HepG2 (cell line): ENCODE measurements around the gene NUBPL. TPM values are rescaled to one million over a fixed set of nuclear protein-coding genes. Genes with fewer than 3 reads are reported as not detected.

Source experiments
- ATF1 ChIP-seq: IDR thresholded peaks from 2 replicates; pipeline ENCODE4 v1.6.1; 2016; ENCODE audit warnings: mild to moderate bottlenecking, control low read depth
- CBX5 ChIP-seq: sonication (generic); formaldehyde crosslinking; IDR thresholded peaks from 2 replicates; pipeline ENCODE4 v1.4.0; 2020; ENCODE audit warnings: missing genetic modification reagents, borderline replicate concordance
- FOSL2 ChIP-seq: sonication (generic); formaldehyde crosslinking; IDR thresholded peaks from 2 replicates; pipeline ENCODE4 v1.4.0; 2020; ENCODE audit warnings: missing genetic modification reagents
- MATR3 ChIP-seq: sonication (generic); formaldehyde crosslinking; IDR thresholded peaks from 2 replicates; pipeline ENCODE4 v1.4.0; 2020; ENCODE audit warnings: missing genetic modification reagents
- MIER2 ChIP-seq: IDR thresholded peaks from 2 replicates; pipeline ENCODE4 v1.6.1; 2016; ENCODE audit warnings: missing biosample characterization, missing genetic modification reagents
- MXD4 ChIP-seq: IDR thresholded peaks from 2 replicates; pipeline ENCODE4 v1.6.1; 2016; ENCODE audit warnings: mild to moderate bottlenecking, missing biosample characterization, missing genetic modification reagents
- PHF21A ChIP-seq: sonication (generic); formaldehyde crosslinking; IDR thresholded peaks from 2 replicates; pipeline ENCODE4 v1.5.0; 2020; ENCODE audit warnings: mild to moderate bottlenecking, missing genetic modification reagents
- STAG1 ChIP-seq: sonication (generic); formaldehyde crosslinking; IDR thresholded peaks from 2 replicates; pipeline ENCODE4 v1.4.0; 2020; ENCODE audit warnings: missing genetic modification reagents
- ZFP41 ChIP-seq: sonication (generic); formaldehyde crosslinking; IDR thresholded peaks from 2 replicates; pipeline ENCODE4 v1.4.0; 2020; ENCODE audit warnings: mild to moderate bottlenecking, missing genetic modification reagents, borderline replicate concordance
- ZNF10 ChIP-seq: sonication (generic); formaldehyde crosslinking; IDR thresholded peaks from 2 replicates; pipeline ENCODE4 v1.4.0; 2020; ENCODE audit warnings: mild to moderate bottlenecking, low read depth, missing genetic modification reagents, borderline replicate concordance
- ZNF572 ChIP-seq: sonication (generic); formaldehyde crosslinking; IDR thresholded peaks from 2 replicates; pipeline ENCODE4 v1.5.1; 2020; ENCODE audit warnings: mild to moderate bottlenecking, missing genetic modification reagents
- ZNF7 ChIP-seq: IDR thresholded peaks from 2 replicates; pipeline ENCODE4 v1.6.1; 2016; ENCODE audit warnings: missing biosample characterization, missing genetic modification reagents
- polyA plus RNA-seq, 8 experiments: library from polyadenylated mRNA; depleted of rRNA in 3 of 8; stranded (reverse) in 7 of 8; unstranded in 1 of 8; fragments of >200 nt; fragmentation: Illumina TruSeq in 4 of 8; extraction: Trizol in 4 of 8; gene quantifications; 2 replicates each; pipeline versions ENCODE4 v1.2.1 to v1.2.3, GENCODE V29; 2011 to 2016; ENCODE audit warnings: low read depth in 4 of 8, missing spikeins in 1 of 8, mixed read lengths in 1 of 8; ENCODE audit not compliant: insufficient read depth in 1 of 8
- total RNA-seq, 5 experiments: library from RNA; depleted of rRNA; stranded (reverse); fragments of >200 nt; fragmentation: Illumina TruSeq; extraction: Trizol; gene quantifications; 2 replicates each; pipeline ENCODE4 v1.2.3, GENCODE V29; 2016; ENCODE audit warnings: low read depth in 1 of 5
- TF ChIP-seq, protein P1 (sequence below): IDR thresholded peaks from 2 replicates; pipeline ENCODE4 v1.6.1; 2016; ENCODE audit warnings: low read depth
- TF ChIP-seq, protein P2 (sequence below): sonication (generic); formaldehyde crosslinking; IDR thresholded peaks from 2 replicates; pipeline ENCODE4 v1.4.0; 2020; ENCODE audit warnings: missing genetic modification reagents
- TF ChIP-seq, protein P3 (sequence below): fragments of 450-650 bp; IDR thresholded peaks from 2 replicates; pipeline ENCODE4 v1.6.1; 2017
- TF ChIP-seq, protein P4 (sequence below): sonication (generic); formaldehyde crosslinking; IDR thresholded peaks from 2 replicates; pipeline ENCODE4 v1.5.0; 2020; ENCODE audit warnings: mild to moderate bottlenecking, missing genetic modification reagents
- TF ChIP-seq, protein P5 (sequence below): sonication (generic); formaldehyde crosslinking; IDR thresholded peaks from 2 replicates; pipeline ENCODE4 v1.4.0; 2020; ENCODE audit warnings: missing genetic modification reagents, borderline replicate concordance
- TF ChIP-seq, protein P6 (sequence below): IDR thresholded peaks from 2 replicates; pipeline ENCODE4 v1.6.1; 2012; ENCODE audit warnings: low read depth, low read length, improper control_type of control experiment

NUBPL gene
- total and polyA plus RNA-seq, 2 of the 13 experiments (the other 11 are each of a cell fraction or from before 2014, with no cell fraction given): 21.3 to 44.1 TPM

DNA sequence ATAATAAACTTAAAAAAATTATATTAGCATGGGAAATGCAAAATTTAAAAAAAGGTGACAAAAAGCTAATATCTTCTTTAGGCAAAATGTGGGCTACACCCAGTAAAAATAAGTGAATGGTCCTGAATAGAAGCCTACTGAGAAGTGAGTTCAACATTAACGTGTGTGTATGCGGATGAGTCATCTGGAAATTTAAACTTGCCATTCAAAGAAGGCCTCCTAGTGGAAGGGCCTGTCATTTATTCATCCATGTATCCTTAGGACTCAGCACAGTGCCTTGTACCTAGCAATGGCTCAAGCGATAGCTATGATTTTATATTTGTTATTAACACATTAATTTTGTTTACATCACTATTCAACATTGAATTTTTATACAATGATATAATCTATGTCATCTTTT is 226.2 kb downstream of the NUBPL start (continued):
- TF ChIP-seq, protein P1, sequence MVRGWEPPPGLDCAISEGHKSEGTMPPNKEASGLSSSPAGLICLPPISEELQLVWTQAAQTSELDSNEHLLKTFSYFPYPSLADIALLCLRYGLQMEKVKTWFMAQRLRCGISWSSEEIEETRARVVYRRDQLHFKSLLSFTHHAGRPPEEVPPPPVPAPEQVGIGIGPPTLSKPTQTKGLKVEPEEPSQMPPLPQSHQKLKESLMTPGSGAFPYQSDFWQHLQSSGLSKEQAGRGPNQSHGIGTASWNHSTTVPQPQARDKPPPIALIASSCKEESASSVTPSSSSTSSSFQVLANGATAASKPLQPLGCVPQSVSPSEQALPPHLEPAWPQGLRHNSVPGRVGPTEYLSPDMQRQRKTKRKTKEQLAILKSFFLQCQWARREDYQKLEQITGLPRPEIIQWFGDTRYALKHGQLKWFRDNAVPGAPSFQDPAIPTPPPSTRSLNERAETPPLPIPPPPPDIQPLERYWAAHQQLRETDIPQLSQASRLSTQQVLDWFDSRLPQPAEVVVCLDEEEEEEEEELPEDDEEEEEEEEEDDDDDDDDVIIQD (CRISPR knock-in tag): peak; percentile 99
- no peak for TF ChIP-seq CBX5
- TF ChIP-seq STAG1 (CRISPR knock-in tag): peak; percentile 67
- no peak for TF ChIP-seq MATR3 (CRISPR knock-in tag)
- TF ChIP-seq MIER2 (CRISPR knock-in tag): no peak
- TF ChIP-seq, protein P2, sequence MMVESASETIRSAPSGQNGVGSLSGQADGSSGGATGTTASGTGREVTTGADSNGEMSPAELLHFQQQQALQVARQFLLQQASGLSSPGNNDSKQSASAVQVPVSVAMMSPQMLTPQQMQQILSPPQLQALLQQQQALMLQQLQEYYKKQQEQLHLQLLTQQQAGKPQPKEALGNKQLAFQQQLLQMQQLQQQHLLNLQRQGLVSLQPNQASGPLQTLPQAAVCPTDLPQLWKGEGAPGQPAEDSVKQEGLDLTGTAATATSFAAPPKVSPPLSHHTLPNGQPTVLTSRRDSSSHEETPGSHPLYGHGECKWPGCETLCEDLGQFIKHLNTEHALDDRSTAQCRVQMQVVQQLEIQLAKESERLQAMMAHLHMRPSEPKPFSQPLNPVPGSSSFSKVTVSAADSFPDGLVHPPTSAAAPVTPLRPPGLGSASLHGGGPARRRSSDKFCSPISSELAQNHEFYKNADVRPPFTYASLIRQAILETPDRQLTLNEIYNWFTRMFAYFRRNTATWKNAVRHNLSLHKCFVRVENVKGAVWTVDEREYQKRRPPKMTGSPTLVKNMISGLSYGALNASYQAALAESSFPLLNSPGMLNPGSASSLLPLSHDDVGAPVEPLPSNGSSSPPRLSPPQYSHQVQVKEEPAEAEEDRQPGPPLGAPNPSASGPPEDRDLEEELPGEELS: no peak
- TF ChIP-seq ZNF10 (CRISPR knock-in tag): no peak
- TF ChIP-seq ATF1 (CRISPR knock-in tag): 0 out of 2 replicates have a peak, but pooled peaks have one; percentile 32
- TF ChIP-seq PHF21A: no peak
- TF ChIP-seq MXD4 (CRISPR knock-in tag): no peak
- TF ChIP-seq, protein P3, sequence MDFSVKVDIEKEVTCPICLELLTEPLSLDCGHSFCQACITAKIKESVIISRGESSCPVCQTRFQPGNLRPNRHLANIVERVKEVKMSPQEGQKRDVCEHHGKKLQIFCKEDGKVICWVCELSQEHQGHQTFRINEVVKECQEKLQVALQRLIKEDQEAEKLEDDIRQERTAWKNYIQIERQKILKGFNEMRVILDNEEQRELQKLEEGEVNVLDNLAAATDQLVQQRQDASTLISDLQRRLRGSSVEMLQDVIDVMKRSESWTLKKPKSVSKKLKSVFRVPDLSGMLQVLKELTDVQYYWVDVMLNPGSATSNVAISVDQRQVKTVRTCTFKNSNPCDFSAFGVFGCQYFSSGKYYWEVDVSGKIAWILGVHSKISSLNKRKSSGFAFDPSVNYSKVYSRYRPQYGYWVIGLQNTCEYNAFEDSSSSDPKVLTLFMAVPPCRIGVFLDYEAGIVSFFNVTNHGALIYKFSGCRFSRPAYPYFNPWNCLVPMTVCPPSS: no peak
- no peak for TF ChIP-seq ZNF7
- TF ChIP-seq, protein P4, sequence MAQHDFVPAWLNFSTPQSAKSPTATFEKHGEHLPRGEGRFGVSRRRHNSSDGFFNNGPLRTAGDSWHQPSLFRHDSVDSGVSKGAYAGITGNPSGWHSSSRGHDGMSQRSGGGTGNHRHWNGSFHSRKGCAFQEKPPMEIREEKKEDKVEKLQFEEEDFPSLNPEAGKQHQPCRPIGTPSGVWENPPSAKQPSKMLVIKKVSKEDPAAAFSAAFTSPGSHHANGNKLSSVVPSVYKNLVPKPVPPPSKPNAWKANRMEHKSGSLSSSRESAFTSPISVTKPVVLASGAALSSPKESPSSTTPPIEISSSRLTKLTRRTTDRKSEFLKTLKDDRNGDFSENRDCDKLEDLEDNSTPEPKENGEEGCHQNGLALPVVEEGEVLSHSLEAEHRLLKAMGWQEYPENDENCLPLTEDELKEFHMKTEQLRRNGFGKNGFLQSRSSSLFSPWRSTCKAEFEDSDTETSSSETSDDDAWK (CRISPR knock-in tag): no peak
- peak; percentile 95 for TF ChIP-seq FOSL2
- no peak for TF ChIP-seq ZNF572 (CRISPR knock-in tag)
- TF ChIP-seq, protein P5, sequence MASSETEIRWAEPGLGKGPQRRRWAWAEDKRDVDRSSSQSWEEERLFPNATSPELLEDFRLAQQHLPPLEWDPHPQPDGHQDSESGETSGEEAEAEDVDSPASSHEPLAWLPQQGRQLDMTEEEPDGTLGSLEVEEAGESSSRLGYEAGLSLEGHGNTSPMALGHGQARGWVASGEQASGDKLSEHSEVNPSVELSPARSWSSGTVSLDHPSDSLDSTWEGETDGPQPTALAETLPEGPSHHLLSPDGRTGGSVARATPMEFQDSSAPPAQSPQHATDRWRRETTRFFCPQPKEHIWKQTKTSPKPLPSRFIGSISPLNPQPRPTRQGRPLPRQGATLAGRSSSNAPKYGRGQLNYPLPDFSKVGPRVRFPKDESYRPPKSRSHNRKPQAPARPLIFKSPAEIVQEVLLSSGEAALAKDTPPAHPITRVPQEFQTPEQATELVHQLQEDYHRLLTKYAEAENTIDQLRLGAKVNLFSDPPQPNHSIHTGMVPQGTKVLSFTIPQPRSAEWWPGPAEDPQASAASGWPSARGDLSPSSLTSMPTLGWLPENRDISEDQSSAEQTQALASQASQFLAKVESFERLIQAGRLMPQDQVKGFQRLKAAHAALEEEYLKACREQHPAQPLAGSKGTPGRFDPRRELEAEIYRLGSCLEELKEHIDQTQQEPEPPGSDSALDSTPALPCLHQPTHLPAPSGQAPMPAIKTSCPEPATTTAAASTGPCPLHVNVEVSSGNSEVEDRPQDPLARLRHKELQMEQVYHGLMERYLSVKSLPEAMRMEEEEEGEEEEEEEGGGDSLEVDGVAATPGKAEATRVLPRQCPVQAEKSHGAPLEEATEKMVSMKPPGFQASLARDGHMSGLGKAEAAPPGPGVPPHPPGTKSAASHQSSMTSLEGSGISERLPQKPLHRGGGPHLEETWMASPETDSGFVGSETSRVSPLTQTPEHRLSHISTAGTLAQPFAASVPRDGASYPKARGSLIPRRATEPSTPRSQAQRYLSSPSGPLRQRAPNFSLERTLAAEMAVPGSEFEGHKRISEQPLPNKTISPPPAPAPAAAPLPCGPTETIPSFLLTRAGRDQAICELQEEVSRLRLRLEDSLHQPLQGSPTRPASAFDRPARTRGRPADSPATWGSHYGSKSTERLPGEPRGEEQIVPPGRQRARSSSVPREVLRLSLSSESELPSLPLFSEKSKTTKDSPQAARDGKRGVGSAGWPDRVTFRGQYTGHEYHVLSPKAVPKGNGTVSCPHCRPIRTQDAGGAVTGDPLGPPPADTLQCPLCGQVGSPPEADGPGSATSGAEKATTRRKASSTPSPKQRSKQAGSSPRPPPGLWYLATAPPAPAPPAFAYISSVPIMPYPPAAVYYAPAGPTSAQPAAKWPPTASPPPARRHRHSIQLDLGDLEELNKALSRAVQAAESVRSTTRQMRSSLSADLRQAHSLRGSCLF (CRISPR knock-in tag): no peak
- TF ChIP-seq, protein P6, sequence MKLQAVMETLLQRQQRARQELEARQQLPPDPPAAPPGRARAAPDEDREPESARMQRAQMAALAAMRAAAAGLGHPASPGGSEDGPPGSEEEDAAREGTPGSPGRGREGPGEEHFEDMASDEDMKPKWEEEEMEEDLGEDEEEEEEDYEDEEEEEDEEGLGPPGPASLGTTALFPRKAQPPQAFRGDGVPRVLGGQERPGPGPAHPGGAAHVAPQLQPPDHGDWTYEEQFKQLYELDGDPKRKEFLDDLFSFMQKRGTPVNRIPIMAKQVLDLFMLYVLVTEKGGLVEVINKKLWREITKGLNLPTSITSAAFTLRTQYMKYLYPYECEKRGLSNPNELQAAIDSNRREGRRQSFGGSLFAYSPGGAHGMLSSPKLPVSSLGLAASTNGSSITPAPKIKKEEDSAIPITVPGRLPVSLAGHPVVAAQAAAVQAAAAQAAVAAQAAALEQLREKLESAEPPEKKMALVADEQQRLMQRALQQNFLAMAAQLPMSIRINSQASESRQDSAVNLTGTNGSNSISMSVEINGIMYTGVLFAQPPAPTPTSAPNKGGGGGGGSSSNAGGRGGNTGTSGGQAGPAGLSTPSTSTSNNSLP: peak; percentile 74
- TF ChIP-seq ZFP41 (CRISPR knock-in tag): no peak
